IPS-18c (cell line): Measurements from ENCODE around the gene ASB5.
A peak's percentile ranks its signal among the peaks of the same experiment; 100 is the strongest.

Experiments
- H3K4me3 ChIP-seq: 2 replicates; pipeline ENCODE4 v1.7.0; 2013; ENCODE audit warnings: low read depth, mild to moderate bottlenecking, low read length, moderate library complexity; ENCODE audit not compliant: insufficient read depth
- H3K9me3 ChIP-seq: one replicate; pipeline ENCODE4 v1.6.1; 2013; ENCODE audit warnings: mild to moderate bottlenecking, low read length, moderate library complexity; ENCODE audit not compliant: control insufficient read depth, insufficient read depth

ASB5 gene

GRCh38 chr4:176195184-176195978 is 73.6 kb downstream of the ASB5 start, which contains the start of gene SPATA4:
Gene SPATA4, minus strand, starts transcription at chr4:176195585. Its CDS starts 23 bp downstream, at chr4:176195562.
- H3K9me3 ChIP-seq, result no peaks in the 10 kb centered on the region
- H3K4me3 ChIP-seq, result peak within 1 kb of the TSS; percentile 76

- no peak overlapping the region for H3K4me3 ChIP-seq
- H3K9me3 ChIP-seq, result no peaks in the 10 kb centered on the region
Measured at GRCh38 chr4:176193938-176194337, 75.1 kb downstream of the ASB5 start.

- Histone ChIP-seq H3K4me3 (no peak overlapping the region), H3K9me3 (no peaks in the 10 kb centered on the region)
Measured at GRCh38 chr4:176193126-176193525, 75.9 kb downstream of the ASB5 start.

GRCh38 chr4:176191974-176192373 is 77.0 kb downstream of the ASB5 start:
- no peak overlapping the region for H3K4me3 ChIP-seq
- no peaks in the 10 kb centered on the region for H3K9me3 ChIP-seq

GRCh38 chr4:176189891-176190795 is 78.9 kb downstream of the ASB5 start:
- H3K4me3 ChIP-seq, result no peak overlapping the region
- no peaks in the 10 kb centered on the region for H3K9me3 ChIP-seq

GRCh38 chr4:176188654-176189053 is 80.4 kb downstream of the ASB5 start:
- H3K9me3 ChIP-seq, result no peaks in the 10 kb centered on the region
- H3K4me3 ChIP-seq, result no peak overlapping the region

GRCh38 chr4:176187624-176188023 is 81.4 kb downstream of the ASB5 start:
- no peaks in the 10 kb centered on the region for H3K9me3 ChIP-seq
- H3K4me3 ChIP-seq, result no peak overlapping the region

GRCh38 chr4:176186671-176187395 is 82.2 kb downstream of the ASB5 start:
- Histone ChIP-seq H3K9me3 (no peaks in the 10 kb centered on the region), H3K4me3 (no peak overlapping the region)

- no peak overlapping the region for H3K4me3 ChIP-seq
Measured at GRCh38 chr4:176186067-176186466, 83.0 kb downstream of the ASB5 start.

GRCh38 chr4:176185051-176185450 is 84.0 kb downstream of the ASB5 start:
- Histone ChIP-seq H3K9me3 (no peaks in the 10 kb centered on the region), H3K4me3 (no peak overlapping the region)

More at GRCh38 chr4:176186067-176186466, 83.0 kb downstream of the ASB5 start:
- no peaks in the 10 kb centered on the region for H3K9me3 ChIP-seq
